BJ (cell line): ENCODE results near the gene LTB4R. TPM values are rescaled to one million over a fixed set of nuclear protein-coding genes. Genes with fewer than 3 reads are reported as not detected.

Source experiments
- CTCF ChIA-PET: fragments of 350-600 bp; formaldehyde crosslinking; extraction: SDS; loops from one replicate; lab custom pipeline; 2021; ENCODE audit warnings: antibody characterized with exemption, inconsistent platforms; lab: Yijun Ruan, JAX
- POLR2A ChIA-PET: fragments of 300-600 bp; sonication (Branson Sonifier 250); formaldehyde crosslinking; extraction: SDS; loops from one replicate; lab custom pipeline; 2021; ENCODE audit warnings: antibody characterized with exemption; lab: Charles Lee
- DNase-seq: peaks from one replicate; pipeline ENCODE4 v3.0.0-alpha.2; 2011; ENCODE audit warnings: low read depth
- H3K27me3 ChIP-seq: 2 replicates; pipeline ENCODE4 v1.6.0; 2011; ENCODE audit warnings: low read length; ENCODE audit not compliant: control insufficient read depth, insufficient read depth
- H3K36me3 ChIP-seq: 2 replicates; pipeline ENCODE4 v1.5.1; 2011; ENCODE audit warnings: low read length; ENCODE audit not compliant: control insufficient read depth, insufficient read depth
- H3K4me3 ChIP-seq: 2 replicates; pipeline ENCODE4 v1.5.1; 2011; ENCODE audit warnings: low read depth, mild to moderate bottlenecking, control low read depth, low read length
- CTCF ChIP-seq: IDR thresholded peaks from 2 replicates; pipeline ENCODE4 v1.5.1; 2011; ENCODE audit warnings: low read depth, mild to moderate bottlenecking, control low read depth, inconsistent platforms, low read length, moderate library complexity; ENCODE audit not compliant: insufficient read depth
- polyA plus RNA-seq: library from polyadenylated mRNA; depleted of rRNA; stranded (reverse); fragments of >200 nt; gene quantifications from 2 replicates; pipeline ENCODE4 v1.2.3, GENCODE V29; 2011; rRNA removed
- small RNA-seq: library from RNA; depleted of rRNA; stranded (forward); fragments of <200 nt; gene quantifications from one replicate; pipeline ENCODE3, GENCODE V24; 2012; ENCODE audit warnings: low replicate concordance, low read depth; ENCODE audit not compliant: insufficient read length

Gene LTB4R
- polyA plus RNA-seq, 1 experiment = 2.6 TPM

- no peaks in the 10 kb centered on the region for H3K27me3 ChIP-seq
- peak overlapping the region; percentile 51 for H3K4me3 ChIP-seq
- H3K36me3 ChIP-seq = peaks cover 16% of the 10 kb centered on the region
- ChIA-PET POLR2A (interaction anchor here (0.5 to 1.8 kb wide), 6 partner anchors 12 to 65 kb away, joined by 3 to 9 read pairs (median 3); partner anchors contain the start of genes KHNYN and NYNRIN), CTCF (interaction anchor here (0.7 to 2.3 kb wide), 23 partner anchors 8 to 75 kb away, joined by 3 to 59 read pairs (median 8); partner anchors contain the start of genes ADCY4, CIDEB, NYNRIN and RIPK3)
- no peak for TF ChIP-seq CTCF
- peak; percentile 80 for DNase-seq
Measured at GRCh38 chr14:24366721-24367513, 55.6 kb downstream of the LTB4R start.

Small RNA genes lying within 50 kb of the gene (small RNA-seq; reads per million reads assigned to genes)
- not detected for gene RF00026

Other genes with a start within 250 kb of the LTB4R start
- gene CPNE6, start 239.9 kb upstream of the LTB4R start, polyA plus RNA-seq = not detected in 2 replicates
- 141 and 227 TPM in 2 replicates for gene PCK2, start 217.2 kb upstream of the LTB4R start, polyA plus RNA-seq
- 41.5 and 50.0 TPM in 2 replicates for gene DCAF11, start 196.7 kb upstream of the LTB4R start, polyA plus RNA-seq
- gene NRL, start 196.6 kb upstream of the LTB4R start, polyA plus RNA-seq = 0.59 and 0.91 TPM in 2 replicates
- gene FITM1, start 180.8 kb upstream of the LTB4R start, polyA plus RNA-seq = 0.10 and 0.23 TPM in 2 replicates
- gene PSME1, start 175.3 kb upstream of the LTB4R start, polyA plus RNA-seq = 48.9 and 106 TPM in 2 replicates
- 6.9 and 13.3 TPM in 2 replicates for gene EMC9, start 169.9 kb upstream of the LTB4R start, polyA plus RNA-seq
- 165 and 178 TPM in 2 replicates for gene PSME2, start 164.9 kb upstream of the LTB4R start, polyA plus RNA-seq
- gene RNF31, start 164.0 kb upstream of the LTB4R start, polyA plus RNA-seq = 8.2 and 12.4 TPM in 2 replicates
- gene IRF9, start 150.2 kb upstream of the LTB4R start, polyA plus RNA-seq = 84.8 and 107 TPM in 2 replicates
- gene REC8, start 139.4 kb upstream of the LTB4R start, polyA plus RNA-seq = 2.7 and 5.5 TPM in 2 replicates
- gene IPO4, start 122.7 kb upstream of the LTB4R start, polyA plus RNA-seq = 11.5 and 26.8 TPM in 2 replicates
- 50.5 and 59.2 TPM in 2 replicates for gene TM9SF1, start 116.1 kb upstream of the LTB4R start, polyA plus RNA-seq
- not detected in 2 replicates for gene TSSK4, start 105.8 kb upstream of the LTB4R start, polyA plus RNA-seq
- gene CHMP4A, start 98.0 kb upstream of the LTB4R start, polyA plus RNA-seq = 36.3 and 52.1 TPM in 2 replicates
- 16.3 and 19.3 TPM in 2 replicates for gene MDP1, start 95.4 kb upstream of the LTB4R start, polyA plus RNA-seq
- gene NEDD8, start 79.1 kb upstream of the LTB4R start, polyA plus RNA-seq = 242 and 329 TPM in 2 replicates
- 103 and 116 TPM in 2 replicates for gene GMPR2, start 78.6 kb upstream of the LTB4R start, polyA plus RNA-seq
- gene TINF2, start 68.9 kb upstream of the LTB4R start, polyA plus RNA-seq = 37.2 and 41.7 TPM in 2 replicates
- 0.97 and 2.9 TPM in 2 replicates for gene TGM1, start 48.3 kb upstream of the LTB4R start, polyA plus RNA-seq
- 23.2 and 52.5 TPM in 2 replicates for gene RABGGTA, start 39.9 kb upstream of the LTB4R start, polyA plus RNA-seq
- 40.5 and 57.1 TPM in 2 replicates for gene DHRS1, start 11.7 kb upstream of the LTB4R start, polyA plus RNA-seq
- gene NOP9, start 11.7 kb upstream of the LTB4R start, polyA plus RNA-seq = 13.9 and 16.3 TPM in 2 replicates
- 0.63 and 0.98 TPM in 2 replicates for gene CIDEB, start 3.5 kb upstream of the LTB4R start, polyA plus RNA-seq
- gene LTB4R2, start 1.4 kb upstream of the LTB4R start, polyA plus RNA-seq = 0.98 and 1.6 TPM in 2 replicates
- gene ADCY4, start 23.6 kb downstream of the LTB4R start, polyA plus RNA-seq = 4.1 and 6.8 TPM in 2 replicates
- gene RIPK3, start 28.5 kb downstream of the LTB4R start, polyA plus RNA-seq = 4.3 and 4.4 TPM in 2 replicates
- 95.8 and 151 TPM in 2 replicates for gene NFATC4, start 56.7 kb downstream of the LTB4R start, polyA plus RNA-seq
- gene NYNRIN, start 87.5 kb downstream of the LTB4R start, polyA plus RNA-seq = 7.2 and 10.1 TPM in 2 replicates
- gene CBLN3, start 118.2 kb downstream of the LTB4R start, polyA plus RNA-seq = 6.7 and 8.6 TPM in 2 replicates
- 18.9 and 19.7 TPM in 2 replicates for gene KHNYN, start 118.5 kb downstream of the LTB4R start, polyA plus RNA-seq
- 28.9 and 43.4 TPM in 2 replicates for gene SDR39U1, start 131.3 kb downstream of the LTB4R start, polyA plus RNA-seq
- not detected in 2 replicates for gene CMA1, start 196.8 kb downstream of the LTB4R start, polyA plus RNA-seq